Kidney tubule cell (primary cell): ENCODE data around the gene ARMC6.
A peak's percentile ranks its signal among the peaks of the same experiment; 100 is the strongest.

Experiments used
- DNase-seq: peaks from one replicate; pipeline ENCODE4 v3.0.0-alpha.2; 2018; ENCODE audit warnings: low spot score

Gene ARMC6

DNA sequence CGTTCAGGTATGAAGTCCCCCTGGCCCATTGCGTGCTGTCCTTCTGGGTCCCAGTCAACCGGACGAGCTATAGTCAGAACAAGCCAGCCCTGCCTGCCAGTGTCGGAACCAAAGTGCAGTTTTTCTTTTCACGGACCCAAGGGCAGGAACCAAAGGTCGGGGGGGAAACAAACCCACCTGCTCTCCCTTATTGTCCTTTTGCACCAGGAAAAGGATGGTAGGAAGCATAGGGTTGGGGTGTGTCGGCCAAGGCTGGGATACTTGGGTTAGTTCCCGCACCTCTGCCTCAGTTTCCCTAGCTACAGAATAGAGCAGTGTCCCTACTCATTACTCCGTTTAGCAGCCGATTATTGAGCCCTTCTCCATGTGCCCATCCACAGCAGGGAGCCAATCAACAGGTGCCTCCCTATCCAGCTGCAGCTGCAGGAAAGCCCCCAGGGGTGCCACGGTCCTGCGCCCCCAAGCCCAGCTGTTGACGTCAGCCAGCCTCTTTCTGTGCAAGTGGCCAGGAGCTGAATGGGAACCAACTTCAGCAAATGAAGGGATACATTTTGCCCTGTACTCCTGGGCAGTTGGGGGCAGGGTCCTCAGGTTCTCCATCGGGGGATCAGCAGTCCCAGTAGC lies 21.0 kb downstream of the ARMC6 start:
- DNase-seq = no peak

DNA sequence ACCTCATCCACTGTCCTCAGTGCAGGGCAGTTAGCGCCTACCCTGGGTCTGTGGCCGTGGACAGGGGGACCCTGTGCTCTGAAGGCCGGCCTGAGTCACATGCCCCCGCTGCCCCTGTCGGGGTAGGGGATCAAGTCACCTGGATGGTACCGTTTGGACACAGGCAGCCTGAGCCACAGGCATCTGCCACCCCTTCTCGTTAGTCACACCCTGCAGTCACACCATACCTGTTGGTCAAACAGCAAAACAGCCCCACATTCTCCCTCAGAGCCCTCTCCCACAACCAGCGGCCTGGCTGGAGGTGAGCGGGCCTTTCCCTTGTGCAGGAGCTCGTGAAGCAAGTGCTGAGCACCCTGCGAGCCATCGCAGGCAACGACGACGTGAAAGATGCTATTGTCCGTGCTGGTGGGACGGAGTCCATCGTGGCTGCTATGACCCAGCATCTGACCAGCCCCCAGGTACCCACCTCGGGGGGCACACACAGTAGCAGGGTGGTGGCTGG lies 21.6 kb downstream of the ARMC6 start:
- DNase-seq = no peak

DNA sequence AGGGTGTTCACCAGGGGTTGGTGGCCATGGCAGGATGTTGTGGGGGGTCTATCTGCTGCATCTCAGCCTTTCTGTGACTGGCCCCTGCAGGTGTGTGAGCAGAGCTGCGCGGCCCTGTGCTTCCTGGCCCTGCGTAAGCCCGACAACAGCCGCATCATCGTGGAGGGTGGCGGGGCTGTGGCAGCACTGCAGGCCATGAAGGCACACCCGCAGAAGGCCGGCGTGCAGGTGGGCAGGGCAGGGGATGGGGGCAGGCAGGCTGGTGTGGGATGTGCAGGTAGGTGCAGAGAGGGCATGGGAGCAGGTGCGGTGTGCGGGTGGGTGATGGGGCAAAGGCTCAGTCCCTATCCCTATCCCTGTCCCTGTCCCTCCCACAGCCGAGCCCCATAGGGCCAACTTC lies 22.3 kb downstream of the ARMC6 start:
- DNase-seq = no peak

DNA sequence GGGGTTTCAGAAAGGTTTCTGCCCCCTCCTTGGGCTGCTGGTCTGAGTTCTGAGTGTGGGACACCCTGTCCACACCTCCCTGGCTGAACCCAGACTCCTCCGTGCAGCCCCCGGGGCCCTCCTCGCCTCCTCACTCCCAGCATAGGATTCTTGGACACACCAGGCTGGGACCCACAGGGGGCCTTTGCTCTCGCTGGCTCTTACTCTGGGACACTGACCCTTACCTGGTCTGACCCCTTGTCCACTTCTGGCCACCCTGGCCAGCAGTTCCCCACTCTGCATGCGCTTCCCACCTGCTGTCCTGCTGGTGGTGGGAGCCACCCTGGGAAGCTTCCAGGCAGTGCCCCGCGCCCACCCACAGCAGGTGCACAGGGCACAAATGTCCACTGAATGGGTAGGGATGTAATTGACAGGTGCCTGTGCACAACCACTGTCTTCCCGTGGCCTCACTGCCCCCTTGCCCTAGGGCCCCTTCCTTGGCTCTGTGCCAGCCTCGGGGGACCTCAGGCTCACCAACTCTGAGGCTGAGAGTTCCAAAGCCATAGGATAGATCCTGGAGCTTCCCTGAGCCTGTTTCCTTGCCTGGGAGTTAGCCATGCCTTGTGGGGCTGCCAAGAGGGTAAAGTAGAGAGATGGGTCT lies 23.4 kb downstream of the ARMC6 start:
- no peak for DNase-seq

DNA sequence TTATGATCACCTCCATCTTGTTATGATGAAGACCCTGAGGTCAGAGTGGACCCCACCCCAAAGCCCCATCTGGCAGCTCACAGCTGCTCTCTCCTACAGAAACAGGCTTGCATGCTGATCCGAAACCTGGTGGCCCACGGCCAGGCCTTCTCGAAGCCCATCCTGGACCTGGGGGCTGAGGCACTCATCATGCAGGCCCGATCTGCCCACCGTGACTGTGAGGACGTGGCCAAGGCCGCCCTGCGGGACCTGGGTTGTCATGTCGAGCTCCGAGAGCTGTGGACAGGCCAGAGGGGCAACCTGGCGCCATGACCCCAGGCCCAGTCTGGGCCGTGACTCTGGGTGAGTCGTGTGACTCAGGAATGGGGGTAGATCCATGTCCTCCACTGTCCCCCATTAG lies 23.9 kb downstream of the ARMC6 start:
- DNase-seq = no peak

DNA sequence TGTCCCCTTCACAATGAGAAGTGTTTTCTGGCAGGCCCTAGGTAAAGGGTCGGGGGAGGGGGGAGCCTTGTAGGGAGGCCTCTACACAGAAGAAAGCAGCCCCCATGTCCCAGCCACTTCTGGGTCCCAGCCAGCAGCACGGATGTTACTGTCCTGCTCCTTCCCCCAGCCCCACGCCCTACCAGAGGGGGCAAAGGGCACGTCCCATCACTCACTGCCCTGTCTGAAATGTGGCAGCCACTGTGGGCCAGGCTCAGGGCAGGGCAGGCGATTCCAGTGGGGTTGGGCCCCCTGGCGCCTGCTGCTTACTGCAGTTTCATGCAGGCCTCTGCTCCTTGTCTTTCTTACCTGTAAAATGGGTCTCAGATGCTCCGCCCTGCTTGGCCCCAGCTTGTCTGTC lies 24.3 kb downstream of the ARMC6 start:
- no peak for DNase-seq

DNA sequence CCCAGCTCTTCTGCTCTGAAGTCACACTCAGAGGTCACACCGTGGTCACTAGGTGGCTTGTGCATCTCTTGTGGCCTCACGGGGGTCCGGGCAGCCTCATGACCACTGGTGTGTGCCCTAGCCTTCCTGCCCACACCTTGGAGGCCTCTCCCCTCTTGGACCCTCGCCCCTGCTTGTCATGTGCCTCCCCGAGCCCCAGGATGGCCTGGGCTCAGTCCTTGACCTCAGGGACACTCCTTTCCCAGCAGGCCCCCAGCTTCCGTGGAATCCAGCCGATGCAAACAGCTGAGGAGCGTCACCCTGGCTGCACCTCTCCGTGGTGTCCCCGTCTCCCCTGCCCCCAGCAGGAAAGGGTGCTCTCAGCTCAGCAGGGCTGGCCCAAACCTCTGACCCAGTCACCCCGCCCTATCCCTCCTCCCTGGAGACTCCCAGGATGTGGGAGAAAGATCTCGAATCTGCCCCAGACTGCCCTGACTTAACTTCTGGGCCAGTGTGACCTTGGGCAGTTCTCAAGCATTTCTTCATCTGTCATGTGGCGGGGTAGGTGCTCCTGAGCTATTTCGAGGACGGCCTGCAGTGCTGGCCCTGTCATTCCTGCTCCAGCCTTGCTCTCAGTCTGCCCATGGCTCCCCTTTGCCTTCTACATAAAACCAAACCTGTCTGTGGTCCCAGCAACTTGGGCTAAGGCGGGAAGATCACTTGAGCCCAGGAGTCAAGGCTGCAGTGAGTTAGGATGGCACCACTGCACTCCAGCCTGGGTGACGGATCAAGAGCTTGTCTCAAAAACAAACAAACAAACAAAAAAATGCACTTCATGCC lies 25.8 kb downstream of the ARMC6 start:
- no peak for DNase-seq

DNA sequence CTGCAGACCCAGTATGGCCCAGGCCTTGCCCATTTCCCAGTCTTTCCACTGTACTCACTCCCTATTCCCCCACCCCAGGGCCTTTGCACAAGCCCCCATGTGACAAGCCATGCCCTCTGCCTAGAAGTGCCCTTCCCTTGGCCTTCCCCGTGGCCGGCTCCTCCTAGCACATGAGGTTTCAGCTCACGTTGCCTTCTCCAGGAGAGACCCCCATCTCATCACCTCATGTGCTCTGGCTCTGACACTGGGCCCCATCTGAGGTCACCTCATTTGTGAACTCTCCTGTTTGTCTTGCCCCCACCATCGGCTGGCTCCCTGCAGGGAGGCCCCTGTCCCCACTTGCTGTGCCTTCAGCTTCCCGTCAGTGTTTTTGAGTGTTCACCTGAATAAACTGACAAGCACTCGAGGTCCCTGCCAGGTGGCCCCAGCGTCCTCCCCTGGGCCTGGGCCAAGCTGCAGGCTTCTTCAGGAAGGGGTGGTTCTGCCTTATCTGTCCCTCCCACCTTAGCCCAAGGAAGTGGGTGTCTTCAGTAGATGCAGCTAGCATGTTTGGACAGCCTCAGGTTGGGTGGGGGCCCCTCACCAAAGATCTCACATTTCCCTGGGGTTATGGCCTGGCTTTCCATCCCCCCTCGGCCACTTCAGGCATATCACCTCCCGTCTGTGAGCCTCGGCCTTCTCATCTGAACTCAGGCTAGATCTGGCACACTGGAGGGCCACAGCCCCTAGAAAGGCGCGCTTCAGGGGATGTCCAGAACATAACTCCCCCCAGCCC lies 26.6 kb downstream of the ARMC6 start:
- no peak for DNase-seq

DNA sequence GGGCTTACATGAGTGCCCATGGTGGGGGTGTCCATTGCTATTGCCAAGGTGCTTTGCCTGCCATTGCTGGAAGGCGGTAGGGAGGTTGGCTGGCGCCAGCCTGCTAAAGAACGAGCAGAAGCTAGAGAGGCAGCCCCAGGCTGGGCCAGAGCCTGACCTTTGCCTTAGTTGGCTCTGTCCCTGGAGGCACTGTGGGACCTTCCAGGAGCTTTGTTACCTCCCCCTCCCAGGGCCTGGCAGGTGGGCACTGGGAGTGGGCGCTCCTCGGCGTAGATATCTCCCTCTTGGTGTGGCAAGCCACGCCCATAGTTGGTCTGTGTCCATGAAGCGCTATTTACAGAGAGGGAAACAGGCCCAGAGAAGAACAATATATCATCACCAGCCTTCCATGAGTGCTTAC lies 28.1 kb downstream of the ARMC6 start:
- DNase-seq = no peak

DNA sequence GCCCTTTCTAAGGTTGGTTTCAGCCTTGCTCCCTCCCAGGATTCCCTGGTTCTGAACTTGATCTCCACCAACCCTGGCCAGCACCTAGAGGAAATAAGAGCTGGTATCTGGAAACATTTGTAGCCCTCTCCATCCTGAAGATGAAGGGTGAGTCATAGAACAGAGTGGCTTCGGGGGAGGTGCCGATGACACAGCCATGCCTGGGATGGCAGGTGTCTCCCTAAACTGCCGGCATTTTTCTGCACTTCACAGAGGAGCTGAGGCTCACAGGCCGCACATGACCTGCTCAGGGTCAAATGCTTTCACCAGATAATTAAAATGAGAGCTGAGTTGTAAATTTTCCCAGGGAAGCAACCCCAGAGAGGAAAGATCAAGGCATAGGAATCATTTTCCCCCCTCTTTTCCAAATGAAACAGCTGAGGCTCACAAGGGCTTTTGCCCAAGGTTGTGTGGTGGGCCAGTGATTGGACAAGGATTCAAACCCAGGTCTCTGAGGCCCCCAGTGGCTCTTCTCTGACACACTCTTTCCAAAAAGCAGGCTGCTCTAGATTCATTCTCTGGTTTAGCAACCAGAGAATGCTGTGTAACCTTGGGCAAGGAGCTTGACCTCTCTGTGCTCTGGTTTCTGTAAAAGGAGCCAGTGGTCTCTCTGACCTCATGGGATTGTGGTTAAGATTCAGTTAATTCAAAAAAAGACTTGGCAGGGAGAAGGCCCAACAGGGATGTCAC lies 29.2 kb downstream of the ARMC6 start:
- peak; percentile 77 for DNase-seq

DNA sequence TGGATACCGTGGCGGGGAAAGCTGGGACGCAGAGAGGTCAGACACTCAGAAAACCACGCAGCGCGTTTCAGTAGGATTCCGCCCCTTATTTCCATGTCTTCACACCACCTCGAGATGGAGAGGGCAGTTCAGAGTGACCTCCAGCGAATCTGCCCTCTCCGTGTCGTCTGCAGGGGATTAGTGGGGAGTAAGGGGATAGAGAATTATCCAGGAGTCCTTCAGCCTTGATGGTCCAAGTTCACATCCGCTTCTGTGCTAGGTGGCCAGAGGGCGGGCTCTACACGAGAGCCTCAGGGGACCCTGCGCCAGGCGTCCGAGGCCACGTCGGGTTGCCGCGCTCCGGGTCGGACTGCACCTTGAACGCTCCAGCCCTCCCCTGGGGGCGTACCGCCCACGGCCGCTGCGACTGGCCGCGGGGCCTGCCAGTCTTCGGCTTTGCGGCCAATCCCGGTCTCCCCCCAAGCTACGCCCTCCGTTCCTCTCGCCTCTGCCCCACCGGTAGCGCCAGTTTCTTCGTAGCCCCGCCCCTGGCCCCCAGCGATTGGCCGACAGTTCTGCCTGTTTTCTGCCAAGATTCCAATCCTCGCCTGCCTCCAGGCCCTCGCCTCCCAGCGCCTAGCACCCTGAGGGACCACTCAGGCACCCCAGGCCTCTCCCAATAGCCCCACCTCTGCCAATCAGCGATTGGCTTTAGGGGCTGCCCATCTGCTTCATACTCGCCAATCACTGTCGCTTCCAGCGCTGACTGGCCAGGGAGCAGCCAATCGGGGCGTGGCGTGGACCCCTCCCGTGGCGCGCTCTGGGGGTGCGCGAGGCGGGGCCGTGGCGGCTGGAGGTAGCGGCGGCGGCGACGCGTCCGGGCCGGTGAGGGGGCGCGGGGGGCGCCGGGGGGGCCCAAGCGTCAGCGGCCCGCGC lies 30.0 kb downstream of the ARMC6 start, which contains the start of gene SLC25A42:
Gene SLC25A42, plus strand, starts transcription at position 812 of the 915 bp plus-strand sequence. CDS start 32,131 bp downstream, outside the sequence.
- DNase-seq = peak; percentile 99

DNA sequence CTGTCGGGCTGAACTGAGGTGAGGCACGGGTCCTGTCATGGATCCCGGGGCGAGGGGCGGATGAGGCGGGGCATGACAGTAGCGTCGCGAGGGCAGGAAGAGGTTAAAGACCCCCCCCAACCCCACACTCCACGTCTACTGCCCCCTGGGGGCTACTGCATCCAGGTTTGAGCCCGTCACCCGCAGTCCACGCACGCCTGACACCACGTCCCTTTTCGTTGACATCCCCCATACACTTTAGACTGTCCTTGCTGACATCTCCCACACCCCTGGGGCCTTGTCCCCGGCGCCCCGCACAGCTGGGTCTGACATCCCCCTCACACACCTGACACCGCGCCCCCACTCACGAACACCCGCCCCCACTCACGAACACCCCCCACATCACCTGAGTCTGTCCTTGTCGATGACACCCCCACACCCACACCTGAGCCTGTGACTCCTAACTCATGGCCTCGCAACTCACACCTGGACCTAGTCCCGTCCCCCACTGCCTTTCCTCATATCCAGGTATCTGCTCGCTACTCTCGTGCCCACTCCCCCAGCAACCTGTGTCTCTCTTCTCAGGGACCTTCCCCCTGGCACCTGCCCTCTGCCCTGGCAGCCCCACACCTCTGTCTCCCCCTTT lies 30.8 kb downstream of the ARMC6 start:
- DNase-seq = no peak

DNA sequence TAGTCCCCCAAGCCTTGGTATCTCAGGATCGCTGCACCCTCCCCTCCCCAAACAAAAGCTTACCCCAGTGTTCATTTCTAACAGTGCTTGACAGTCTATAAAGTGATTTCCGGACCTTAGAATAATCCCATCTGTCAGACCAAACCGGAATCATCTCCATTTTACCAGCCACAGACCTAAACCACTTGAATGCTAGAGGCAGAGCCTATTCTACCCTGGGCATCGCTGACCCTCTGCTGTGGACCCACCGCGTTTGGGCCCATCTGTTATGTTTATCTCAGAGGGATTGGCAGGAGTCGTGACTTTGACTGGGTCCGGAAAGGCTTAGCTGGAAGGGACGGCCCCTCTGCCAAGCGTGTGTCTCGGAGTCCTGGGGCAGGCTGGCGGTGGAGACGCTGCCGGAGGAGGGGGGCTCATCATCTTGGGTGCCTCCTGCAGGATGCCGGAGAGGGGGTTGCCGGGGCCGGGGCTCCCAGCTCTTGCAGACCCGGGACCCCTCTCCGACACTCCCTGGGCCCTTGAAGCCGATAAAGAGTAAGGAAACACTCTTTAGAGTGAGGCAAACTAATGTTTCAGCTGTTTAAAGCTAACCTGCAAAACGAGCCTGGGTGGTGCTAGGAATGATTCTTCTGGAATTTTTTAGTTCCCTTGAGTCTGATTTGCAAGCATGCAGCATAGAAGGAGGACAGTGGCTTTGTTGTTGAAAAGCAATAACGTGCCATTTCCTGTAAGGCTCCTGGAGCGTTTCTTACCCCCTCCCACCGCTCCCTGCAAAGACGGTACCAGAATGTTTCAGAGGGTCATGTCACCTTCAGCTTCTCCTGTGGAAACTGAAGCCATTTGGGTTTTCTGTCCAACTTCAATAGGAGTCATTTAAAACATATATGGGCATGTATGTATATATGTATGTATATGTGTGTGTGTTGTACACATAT lies 31.7 kb downstream of the ARMC6 start:
- DNase-seq = peak; percentile 7

DNA sequence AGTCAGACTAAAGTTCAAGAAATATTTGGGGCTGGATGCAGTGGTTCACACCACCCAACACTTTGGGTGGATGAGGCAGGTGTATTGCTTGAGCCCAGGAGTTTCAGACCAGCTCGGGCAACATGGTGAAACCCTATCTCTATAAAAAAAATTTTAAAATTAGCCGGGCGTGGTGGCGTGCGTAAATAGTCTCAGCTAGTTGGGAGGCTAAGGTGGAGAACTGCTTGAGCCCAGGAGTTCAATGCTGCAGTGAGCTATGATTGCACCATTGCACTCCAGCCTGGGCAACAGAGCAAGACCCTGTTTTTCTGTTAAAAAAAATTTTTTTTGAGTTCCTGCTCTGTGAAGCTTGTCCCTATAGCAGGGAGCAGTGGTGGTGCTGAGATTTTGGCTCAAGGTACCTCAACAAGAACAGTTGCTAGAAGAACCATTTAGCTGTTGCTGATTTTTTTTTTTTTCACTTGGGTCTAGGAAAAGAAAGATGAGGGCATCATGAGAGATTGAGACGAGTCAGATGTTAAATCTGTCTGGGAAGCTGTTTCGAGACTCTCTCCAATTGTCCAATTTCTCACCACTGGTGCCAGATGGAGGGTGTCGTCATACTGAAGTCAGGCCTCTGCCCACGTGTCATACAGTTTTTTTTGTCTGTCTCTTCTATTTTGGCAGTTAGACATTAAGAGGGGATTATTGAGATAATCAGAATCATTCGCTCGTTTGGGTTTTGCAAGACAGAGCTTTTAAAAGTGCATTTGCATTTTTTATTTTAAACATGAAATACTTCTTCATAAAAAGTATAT lies 34.1 kb downstream of the ARMC6 start:
- peak; percentile 16 for DNase-seq

DNA sequence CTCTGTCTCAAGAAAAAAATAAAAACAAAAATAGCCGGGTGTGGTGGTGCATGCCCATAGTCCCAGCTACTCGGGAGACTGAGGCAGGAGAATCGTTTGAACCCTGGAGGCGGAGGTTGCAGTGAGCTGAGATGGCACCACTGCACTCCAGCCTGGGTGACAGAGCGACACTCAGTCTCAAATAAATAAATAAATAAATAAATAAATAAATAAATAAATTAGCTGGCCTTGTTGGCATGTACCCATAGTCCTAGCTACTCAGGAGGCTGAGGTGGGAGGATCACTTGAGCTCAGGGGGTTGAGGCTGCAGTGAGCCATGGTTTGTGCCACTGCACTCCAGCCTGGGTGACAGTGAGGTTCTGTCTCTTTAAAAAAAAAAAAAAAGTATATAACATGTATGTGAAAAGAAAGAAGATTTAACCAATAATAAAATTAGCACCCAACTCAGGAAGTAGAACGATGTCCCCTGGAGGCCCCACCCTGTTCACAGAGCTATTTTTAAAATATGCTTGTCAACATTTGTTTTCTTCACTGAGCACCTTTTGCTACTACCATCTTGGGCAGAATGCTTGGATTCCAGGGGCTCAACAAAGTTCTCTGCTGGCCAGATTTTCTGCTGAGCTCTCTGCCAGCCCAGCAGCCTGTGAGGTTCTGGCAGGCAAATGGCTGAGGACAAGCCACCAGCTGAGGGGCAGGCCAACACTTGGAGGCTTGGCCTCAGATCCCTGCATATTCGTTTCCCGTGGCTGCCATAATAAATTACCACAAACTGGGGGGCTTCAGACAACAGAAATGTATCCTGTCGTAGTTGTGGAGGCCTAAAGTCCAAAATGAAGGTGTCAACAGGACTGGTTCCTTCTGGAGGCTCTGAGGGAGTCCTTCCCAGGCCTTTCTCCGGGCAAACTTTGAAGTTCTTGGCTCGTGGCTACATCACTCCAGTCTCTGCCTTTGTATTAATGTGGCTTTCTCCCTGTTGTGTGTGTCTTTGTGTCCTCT lies 35.6 kb downstream of the ARMC6 start:
- no peak for DNase-seq

DNA sequence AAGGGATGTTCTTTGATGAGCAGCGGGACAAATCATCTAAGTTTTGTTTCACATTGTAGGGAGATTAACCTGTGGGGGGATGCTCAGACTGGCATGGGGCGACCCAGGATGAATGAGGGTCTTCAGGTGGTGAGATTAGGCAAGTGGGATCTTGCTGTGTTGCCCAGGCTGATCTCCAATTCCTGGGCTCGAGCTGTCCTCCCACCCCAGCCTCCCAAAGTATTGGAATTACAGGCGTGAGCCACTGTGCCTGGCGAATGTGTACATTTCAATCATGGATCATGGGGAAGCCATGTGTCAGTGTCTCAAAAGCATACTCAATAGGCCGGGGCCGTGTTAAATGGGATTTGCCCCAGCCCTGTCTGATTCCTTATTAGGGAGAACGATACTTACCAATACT lies 38.5 kb downstream of the ARMC6 start:
- DNase-seq = no peak
